Panc1 (cell line): Measurements from ENCODE around the gene ACTR6. TPM values are rescaled to one million over a fixed set of nuclear protein-coding genes. Genes with fewer than 3 reads are reported as not detected.

ENCODE experiments used
- ATAC-seq: fragments of 200-7000 bp; cut with Tn5 transposase; 2 replicates; pipeline ENCODE4 v1.9.1; 2020; ENCODE audit warnings: mild to moderate bottlenecking, moderate library complexity
- BruUV-seq: library from RNA; stranded (reverse); fragments of 400-500 nt; replicated peaks from 2 replicates; lab custom pipeline; 2021; lab: Mats Ljungman, UMichigan
- CTCF ChIA-PET: fragments of 300-600 bp; sonication (Branson Sonifier 250); formaldehyde crosslinking; loops from one replicate; lab custom pipeline; 2022; ENCODE audit warnings: antibody characterized with exemption; lab: Charles Lee
- POLR2A ChIA-PET: fragments of 300-600 bp; sonication (Branson Sonifier 250); formaldehyde crosslinking; loops from one replicate; lab custom pipeline; 2022; ENCODE audit warnings: antibody characterized with exemption; lab: Charles Lee
- DNase-seq: peaks from one replicate; pipeline ENCODE4 v3.0.0-alpha.2; 2010; ENCODE audit warnings: low read depth, low spot score
- H3K27ac ChIP-seq: 2 replicates; pipeline ENCODE4 v1.5.1; 2011; ENCODE audit warnings: mild to moderate bottlenecking, low read length, inconsistent platforms
- H3K27me3 ChIP-seq: fragments of 200-500 bp; sonication (Bioruptor generic); 2 replicates; pipeline ENCODE4 v1.6.0; 2014; ENCODE audit warnings: low read length, inconsistent platforms; ENCODE audit not compliant: control insufficient read depth, insufficient read depth
- H3K36me3 ChIP-seq: fragments of 200-500 bp; sonication (Bioruptor generic); 2 replicates; pipeline ENCODE4 v1.5.1; 2014; ENCODE audit warnings: inconsistent platforms, mild to moderate bottlenecking, low read length, moderate library complexity; ENCODE audit not compliant: control insufficient read depth, insufficient read depth
- H3K4me1 ChIP-seq: 2 replicates; pipeline ENCODE4 v1.5.1; 2011; ENCODE audit warnings: inconsistent platforms, mild to moderate bottlenecking, low read length, moderate library complexity; ENCODE audit not compliant: control insufficient read depth, insufficient read depth
- H3K4me3 ChIP-seq, 2 experiments: 2 replicates each; pipeline ENCODE4 v1.5.1; 2011 to 2012; ENCODE audit warnings: low read depth in 2 of 2, low read length in 2 of 2, mild to moderate bottlenecking in 2 of 2, inconsistent platforms in 1 of 2, moderate library complexity in 1 of 2
- H3K9me3 ChIP-seq: fragments of 200-500 bp; sonication (Bioruptor generic); 2 replicates; pipeline ENCODE4 v1.5.1; 2014; ENCODE audit warnings: low read depth, mild to moderate bottlenecking, inconsistent platforms, low read length, moderate library complexity; ENCODE audit not compliant: control insufficient read depth, insufficient read depth
- CTCF ChIP-seq: fragments of 450-650 bp; IDR thresholded peaks from 2 replicates; pipeline ENCODE4 v1.5.1; 2017; ENCODE audit warnings: mild to moderate bottlenecking
- POLR2AphosphoS5 ChIP-seq: IDR thresholded peaks from 2 replicates; pipeline ENCODE4 v1.6.1; 2012; ENCODE audit warnings: mild to moderate bottlenecking, low read depth, low read length, moderate library complexity
- REST ChIP-seq, 2 experiments: IDR thresholded peaks; 2 replicates each; pipeline ENCODE4 v1.6.1; 2011 to 2012; ENCODE audit warnings: low read depth in 2 of 2, control low read depth in 1 of 2, low read length in 1 of 2, mild to moderate bottlenecking in 1 of 2, moderate library complexity in 1 of 2; ENCODE audit not compliant: insufficient read depth in 1 of 2
- SIN3A ChIP-seq: IDR thresholded peaks from 2 replicates; pipeline ENCODE4 v1.6.1; 2012; ENCODE audit warnings: low read depth, mild to moderate bottlenecking, low read length, moderate library complexity, borderline replicate concordance; ENCODE audit not compliant: insufficient read depth
- TCF7L2 ChIP-seq: IDR thresholded peaks from 2 replicates; pipeline ENCODE4 v1.6.1; 2011; ENCODE audit warnings: mild to moderate bottlenecking, low read depth, low read length, inconsistent platforms
- in situ Hi-C: cut with HindIII; loops from 2 replicates; pipeline ENCODE4 v1.10.0; 2016; ENCODE audit warnings: low sequenced_read_pairs, low pct_unique_long_range_greater_than_20kb
- intact Hi-C: fragments of 100-400 bp; cut with micrococcal nuclease; formaldehyde crosslinking; loops from one replicate; pipeline ENCODE4 v1.10.0; 2022; ENCODE audit not compliant: unreplicated experiment
- total RNA-seq: library from RNA; stranded (reverse); gene quantifications from one replicate; pipeline ENCODE4 v1.2.1, GENCODE V29; 2021; ENCODE audit not compliant: unreplicated experiment

Gene ACTR6
- total RNA-seq, 1 experiment from 2014 or later: 21.2 TPM

- intact Hi-C loops (no loop called here), in situ Hi-C loops (no loop called here)
- TF ChIP-seq POLR2AphosphoS5 (no peak), TCF7L2 (no peak), CTCF (no peak), SIN3A (no peak), REST (IDR thresholded peaks at IDR 0.05; ENCODE audit: insufficient read depth in 1 of 2, low read depth in 2 of 2, low read length in 1 of 2) (no peak)
- Histone ChIP-seq H3K4me1 (no peaks in the 10 kb centered on the region), H3K4me3 (no peak overlapping the region), H3K27me3 (no peaks in the 10 kb centered on the region), H3K36me3 (no peaks in the 10 kb centered on the region), H3K27ac (no peak overlapping the region), H3K9me3 (no peaks in the 10 kb centered on the region)
- no TSS peak for BruUV-seq
- ATAC-seq (no peak), DNase-seq (no peak)
- ChIA-PET POLR2A (no interaction called here), CTCF (no interaction called here)
Observed at GRCh38 chr12:100170313-100170858, 30.2 kb upstream of the ACTR6 start.

- H3K36me3 ChIP-seq: no peaks in the 10 kb centered on the region
- H3K4me3 ChIP-seq: no peak overlapping the region
- ChIA-PET POLR2A (no interaction called here), CTCF (no interaction called here)
- H3K4me1 ChIP-seq: no peaks in the 10 kb centered on the region
- no peak overlapping the region for H3K27ac ChIP-seq
- DNase-seq (no peak), ATAC-seq (no peak)
- TF ChIP-seq REST (IDR thresholded peaks at IDR 0.05; ENCODE audit: insufficient read depth in 1 of 2, low read depth in 2 of 2, low read length in 1 of 2) (no peak), CTCF (no peak), POLR2AphosphoS5 (no peak), TCF7L2 (no peak), SIN3A (no peak)
- in situ Hi-C loops (no loop called here), intact Hi-C loops (no loop called here)
- H3K9me3 ChIP-seq: no peaks in the 10 kb centered on the region
- no peaks in the 10 kb centered on the region for H3K27me3 ChIP-seq
- BruUV-seq: no TSS peak
Observed at GRCh38 chr12:100171248-100171647, 29.4 kb upstream of the ACTR6 start.
